GM19438 (cell line): ENCODE data around the gene NSL1.
"Not testable (repeated sequence)": the region's sequence is repeated elsewhere in the genome, so short reads cannot be mapped to it uniquely, and the experiment has no call there.

Experiments used
- ATAC-seq: cut with Tn5 transposase; IDR thresholded peaks from one replicate; pipeline ENCODE4 v1.9.1; 2021; ENCODE audit warnings: low read depth; ENCODE audit not compliant: unreplicated experiment

The NSL1 gene

GRCh38 chr1:212785871-212786270, 5.7 kb downstream of the NSL1 start:
- ATAC-seq: no peak

- ATAC-seq: no peak
These were observed 7.6 kb downstream of the NSL1 start for GRCh38 chr1:212783976-212784375.

DNA sequence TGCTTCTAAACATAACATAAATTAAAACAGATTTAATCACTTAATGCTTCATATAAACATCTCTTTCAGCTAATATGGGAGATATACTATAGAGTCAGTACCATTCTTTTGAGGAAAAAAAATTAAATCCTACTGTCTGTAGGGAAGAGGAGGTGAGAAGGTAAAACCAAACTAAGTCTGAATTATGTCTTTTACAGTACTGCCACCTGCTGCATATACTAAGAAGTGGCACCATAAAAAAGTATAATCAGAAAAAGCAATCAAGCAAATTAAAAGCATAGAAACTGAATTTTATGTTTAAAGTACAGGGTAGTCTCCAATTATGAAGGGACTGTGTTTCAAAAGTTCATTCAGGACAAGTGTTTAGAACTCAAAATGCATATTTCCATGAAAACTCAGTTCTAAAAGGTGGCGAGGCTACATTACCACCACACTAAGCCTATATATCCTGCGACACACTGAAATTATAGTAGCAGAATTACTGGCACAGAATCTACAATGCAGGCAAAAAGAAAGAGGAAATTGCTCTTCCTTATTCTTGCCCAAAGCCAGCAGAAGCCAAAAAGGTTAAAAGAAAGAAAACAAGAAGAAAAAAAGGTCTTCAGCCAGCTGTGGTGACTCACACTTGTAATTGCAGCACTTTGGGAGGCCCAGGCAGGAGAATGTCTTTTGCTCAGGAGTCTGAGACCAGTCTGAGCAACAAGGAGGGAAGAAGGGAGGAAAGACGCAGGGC, 9.0 kb downstream of the NSL1 start:
- no peak for ATAC-seq

- no peak for ATAC-seq
These were observed 10.4 kb downstream of the NSL1 start for GRCh38 chr1:212781225-212781624.

- no peak for ATAC-seq
These were observed 10.8 kb downstream of the NSL1 start for GRCh38 chr1:212780759-212781158.

DNA sequence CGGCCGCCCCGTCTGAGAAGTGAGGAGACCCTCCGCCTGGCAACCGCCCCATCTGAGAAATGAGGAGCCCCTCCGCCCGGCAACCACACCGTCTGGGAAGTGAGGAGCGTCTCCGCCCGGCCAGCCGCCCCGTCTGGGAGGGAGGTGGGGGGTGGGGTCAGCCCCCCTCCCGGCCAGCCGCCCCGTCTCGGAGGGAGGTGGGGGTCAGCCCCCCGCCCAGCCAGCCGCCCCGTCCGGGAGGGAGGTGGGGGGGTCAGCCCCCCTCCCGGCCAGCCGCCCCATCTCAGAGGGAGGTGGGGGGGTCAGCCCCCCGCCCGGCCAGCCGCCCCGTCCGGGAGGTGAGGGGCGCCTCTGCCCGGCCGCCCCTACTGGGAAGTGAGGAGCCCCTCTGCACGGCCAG, 12.5 kb downstream of the NSL1 start:
- ATAC-seq: not testable (repeated sequence)

DNA sequence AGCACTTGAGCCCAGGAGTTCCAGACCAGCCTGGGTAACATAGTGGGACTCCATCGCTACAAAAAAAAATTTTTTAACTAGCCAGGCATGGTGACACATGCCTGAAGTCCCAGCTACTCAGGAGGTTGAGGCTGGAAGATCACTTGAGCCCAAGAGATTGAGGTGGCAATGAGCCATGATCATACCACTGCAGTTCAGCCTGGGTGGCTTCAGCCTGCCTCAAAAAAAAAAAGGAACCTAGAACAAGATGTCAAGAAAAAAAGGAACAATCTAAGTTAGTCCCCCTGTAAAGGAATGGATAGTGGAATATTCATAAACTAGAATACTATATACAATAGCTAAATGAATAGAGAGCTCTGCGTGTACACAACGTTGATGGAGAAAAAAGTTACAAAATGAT, 14.4 kb downstream of the NSL1 start:
- no peak for ATAC-seq

DNA sequence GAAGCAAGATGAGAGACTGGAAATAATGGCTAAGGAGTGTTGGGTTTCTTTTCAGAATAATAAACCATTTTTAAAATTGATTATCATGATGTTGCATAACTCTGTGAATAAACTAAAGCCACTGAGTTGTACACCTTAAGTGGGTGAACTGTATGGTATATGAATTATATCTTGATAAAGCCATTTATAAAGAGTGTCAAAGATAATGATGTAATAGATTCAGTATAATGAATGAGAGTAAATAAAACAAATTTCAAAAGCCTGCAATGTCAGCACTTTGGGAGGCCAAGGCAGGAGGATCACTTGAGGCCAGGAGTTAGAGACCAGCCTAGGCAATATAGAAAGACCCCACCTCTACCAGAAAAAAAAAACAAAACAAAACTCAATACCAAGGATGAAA, 16.3 kb downstream of the NSL1 start:
- no peak for ATAC-seq

DNA sequence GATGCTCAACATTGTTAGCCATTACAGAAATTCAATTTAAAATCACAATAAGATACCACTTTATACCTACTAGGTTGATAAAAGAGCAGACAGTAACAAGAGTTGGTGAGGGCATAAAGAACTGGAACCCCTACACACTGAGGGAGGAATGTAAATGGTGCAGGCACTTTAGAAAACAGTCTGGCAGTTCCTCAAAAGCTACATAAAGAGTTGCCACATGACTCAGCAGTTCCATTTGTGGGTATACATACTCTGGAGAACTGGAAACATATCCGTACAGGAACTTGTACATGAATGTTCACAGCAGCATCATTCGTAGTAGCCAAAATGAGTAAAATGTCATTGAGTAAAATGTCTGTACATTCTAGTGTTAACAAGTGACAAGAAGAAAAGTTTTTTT, 17.0 kb downstream of the NSL1 start:
- ATAC-seq: no peak

DNA sequence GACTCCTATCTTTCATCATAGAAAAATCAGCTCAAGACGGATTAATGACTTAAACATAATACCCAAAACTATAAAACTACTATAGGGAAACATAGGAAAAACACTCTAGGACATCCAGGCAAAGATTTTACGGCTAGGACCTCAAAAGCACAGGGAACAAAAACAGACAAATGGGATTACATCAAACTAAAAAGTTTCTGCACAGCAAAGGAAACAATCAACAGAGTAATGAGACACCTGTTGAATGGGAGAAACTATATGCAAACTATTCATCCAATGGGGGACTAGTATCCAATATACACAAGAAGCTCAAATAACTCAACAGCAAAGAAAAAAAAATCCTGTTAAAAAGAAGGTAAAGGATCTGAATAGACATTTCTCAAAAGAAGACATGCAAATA, 18.6 kb downstream of the NSL1 start:
- no peak for ATAC-seq

GRCh38 chr1:212771341-212771740, 20.2 kb downstream of the NSL1 start:
- ATAC-seq: no peak

GRCh38 chr1:212769459-212770167, 22.0 kb downstream of the NSL1 start:
- no peak for ATAC-seq

DNA sequence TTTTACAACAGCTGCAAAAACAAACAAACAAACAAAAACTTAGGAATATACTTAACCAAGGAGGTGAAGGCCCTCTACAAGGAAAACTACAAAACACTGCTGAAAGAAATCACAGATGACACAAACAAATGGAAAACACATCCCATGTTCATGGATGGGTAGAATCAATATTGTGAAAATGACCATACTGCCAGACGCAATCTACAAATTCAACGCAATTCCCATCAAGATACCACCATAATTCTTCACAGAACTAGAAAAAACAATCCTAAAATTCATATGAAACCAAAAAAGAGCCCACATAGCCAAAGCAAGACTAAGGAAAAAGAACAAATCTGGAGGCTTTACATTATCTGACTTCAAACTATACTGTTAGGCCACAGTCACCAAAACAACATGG, 24.8 kb downstream of the NSL1 start:
- ATAC-seq: not testable (repeated sequence)

GRCh38 chr1:212764718-212765281, 26.8 kb downstream of the NSL1 start:
- not testable (repeated sequence) for ATAC-seq

DNA sequence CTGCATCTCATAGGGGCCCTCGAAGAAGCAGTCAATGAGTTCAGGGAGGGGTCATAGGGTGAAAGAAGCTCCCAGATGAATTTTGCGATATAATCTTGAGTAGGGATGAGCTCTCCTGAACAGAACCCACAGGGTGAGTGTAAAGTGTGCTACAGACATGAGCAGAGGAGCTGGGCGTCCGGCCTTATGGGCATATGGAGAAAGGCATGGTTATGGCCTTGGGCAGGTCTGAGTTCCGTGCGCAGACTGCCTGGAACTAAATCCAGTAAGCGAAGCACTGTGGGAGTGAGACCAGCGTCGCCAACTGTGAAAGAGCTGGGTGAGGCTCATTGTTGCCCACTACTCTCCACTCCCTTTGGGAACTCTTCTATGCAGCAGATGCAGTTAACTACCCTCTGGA, 28.7 kb downstream of the NSL1 start:
- no peak for ATAC-seq

GRCh38 chr1:212762234-212762633, 29.3 kb downstream of the NSL1 start:
- ATAC-seq: no peak

DNA sequence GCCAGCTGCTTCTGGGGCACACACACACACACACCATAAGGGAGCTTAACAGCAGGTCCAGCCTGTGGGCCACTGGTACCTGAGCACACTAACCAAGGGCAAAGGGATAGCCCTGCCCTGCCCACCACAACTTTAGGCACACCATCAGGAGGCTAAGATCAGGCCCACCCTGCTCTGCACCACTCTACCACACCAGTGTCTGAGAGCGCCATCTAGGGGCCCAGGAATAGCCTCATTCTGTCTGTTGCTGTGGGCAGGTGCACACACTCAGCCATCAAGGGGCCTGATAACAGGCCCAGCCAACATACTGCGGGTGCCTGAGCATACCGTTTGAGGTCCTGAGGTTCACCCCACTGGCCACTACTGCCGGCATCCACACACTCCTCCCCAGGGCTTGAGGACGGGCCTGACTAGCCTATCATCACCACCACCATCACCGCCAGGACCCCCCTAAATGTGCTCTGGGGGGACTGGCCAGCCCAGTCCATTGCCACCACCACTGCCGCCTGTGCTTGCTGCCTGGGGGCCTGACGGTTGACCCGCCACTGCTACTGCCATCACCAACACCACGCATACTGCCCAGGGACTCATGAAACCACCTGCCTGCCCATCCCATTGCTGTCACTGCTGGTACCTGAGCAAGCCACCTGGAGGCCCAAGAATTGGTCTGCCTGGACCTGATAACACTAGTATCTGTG, 31.3 kb downstream of the NSL1 start:
- ATAC-seq: no peak

DNA sequence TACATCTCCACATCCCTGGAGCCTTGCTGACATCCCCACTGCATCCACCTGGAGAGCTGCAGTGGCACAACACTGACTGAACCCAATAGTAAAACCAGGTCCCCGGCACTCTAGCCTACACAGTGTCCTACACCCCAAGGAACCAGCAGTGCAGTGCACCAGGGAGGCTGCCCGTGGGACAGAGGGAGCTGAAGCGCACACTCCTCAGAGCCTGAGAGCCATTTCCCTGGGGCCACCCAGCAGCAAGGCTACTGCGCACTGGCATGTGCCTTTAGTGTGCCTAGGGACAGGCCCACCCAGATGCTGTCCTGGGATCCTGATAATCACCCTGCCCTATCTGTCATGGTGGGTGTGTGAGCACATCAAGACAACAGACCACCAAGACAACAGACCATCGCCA, 31.9 kb downstream of the NSL1 start:
- no peak for ATAC-seq

DNA sequence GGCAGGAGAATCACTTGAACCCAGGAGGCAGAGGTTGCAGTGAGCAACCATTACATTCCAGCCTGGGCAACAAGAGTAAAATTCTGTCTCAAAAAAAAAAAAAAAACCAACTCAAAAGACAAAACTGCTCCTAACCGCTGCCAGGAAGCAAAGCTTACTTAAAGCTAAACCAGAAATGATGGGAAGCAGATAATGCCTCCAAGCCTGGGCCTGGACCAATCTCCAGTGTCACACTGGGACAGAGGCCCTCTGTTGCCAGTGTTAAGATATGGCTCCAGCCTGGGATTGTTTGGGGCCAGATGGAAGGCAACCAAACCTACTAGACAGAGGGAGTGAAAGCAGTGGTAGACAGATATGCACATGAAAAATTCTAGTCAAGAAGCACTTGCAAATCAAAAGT, 36.9 kb downstream of the NSL1 start:
- ATAC-seq: no peak

- peak; percentile 45 for ATAC-seq
These were observed 37.4 kb downstream of the NSL1 start for GRCh38 chr1:212754193-212754592.

DNA sequence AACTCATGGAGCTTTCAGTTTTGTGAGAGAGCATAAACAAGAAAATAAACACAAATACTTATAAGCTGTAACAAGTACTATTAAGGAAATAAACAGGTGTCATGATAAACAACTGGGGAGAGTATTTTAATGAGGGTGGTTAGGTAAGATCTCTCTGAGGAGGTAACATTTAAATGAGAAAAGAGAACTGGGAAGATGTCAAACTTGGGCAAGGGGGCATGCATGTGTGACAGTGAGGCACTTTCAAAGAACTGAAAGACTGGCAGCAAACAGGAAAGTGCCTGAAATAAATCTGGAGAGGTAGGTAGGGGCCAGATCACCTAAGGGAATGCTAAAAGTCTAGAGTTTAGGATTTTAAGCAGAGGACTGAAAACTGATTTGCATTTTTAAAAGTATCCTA, 37.8 kb downstream of the NSL1 start:
- ATAC-seq: peak; percentile 1
